Measurements from ENCODE around the gene KCTD3. TPM values are rescaled to one million over a fixed set of nuclear protein-coding genes. Genes with fewer than 3 reads are reported as not detected.

KCTD3 gene
- total RNA-seq, 1 donor: 45.6 TPM

GRCh38 chr1:215526147-215526845, 40.8 kb upstream of the KCTD3 start:
- peak; percentile 80 for DNase-seq (ENCODE audit: low read depth)
- no peak overlapping the region for H3K4me3 ChIP-seq (ENCODE audit: low read depth, low read length)
- TF ChIP-seq, protein P1, sequence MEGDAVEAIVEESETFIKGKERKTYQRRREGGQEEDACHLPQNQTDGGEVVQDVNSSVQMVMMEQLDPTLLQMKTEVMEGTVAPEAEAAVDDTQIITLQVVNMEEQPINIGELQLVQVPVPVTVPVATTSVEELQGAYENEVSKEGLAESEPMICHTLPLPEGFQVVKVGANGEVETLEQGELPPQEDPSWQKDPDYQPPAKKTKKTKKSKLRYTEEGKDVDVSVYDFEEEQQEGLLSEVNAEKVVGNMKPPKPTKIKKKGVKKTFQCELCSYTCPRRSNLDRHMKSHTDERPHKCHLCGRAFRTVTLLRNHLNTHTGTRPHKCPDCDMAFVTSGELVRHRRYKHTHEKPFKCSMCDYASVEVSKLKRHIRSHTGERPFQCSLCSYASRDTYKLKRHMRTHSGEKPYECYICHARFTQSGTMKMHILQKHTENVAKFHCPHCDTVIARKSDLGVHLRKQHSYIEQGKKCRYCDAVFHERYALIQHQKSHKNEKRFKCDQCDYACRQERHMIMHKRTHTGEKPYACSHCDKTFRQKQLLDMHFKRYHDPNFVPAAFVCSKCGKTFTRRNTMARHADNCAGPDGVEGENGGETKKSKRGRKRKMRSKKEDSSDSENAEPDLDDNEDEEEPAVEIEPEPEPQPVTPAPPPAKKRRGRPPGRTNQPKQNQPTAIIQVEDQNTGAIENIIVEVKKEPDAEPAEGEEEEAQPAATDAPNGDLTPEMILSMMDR (IDR thresholded peaks at IDR 0.05; ENCODE audit: insufficient read depth, low read length): peak; percentile 51

DNA sequence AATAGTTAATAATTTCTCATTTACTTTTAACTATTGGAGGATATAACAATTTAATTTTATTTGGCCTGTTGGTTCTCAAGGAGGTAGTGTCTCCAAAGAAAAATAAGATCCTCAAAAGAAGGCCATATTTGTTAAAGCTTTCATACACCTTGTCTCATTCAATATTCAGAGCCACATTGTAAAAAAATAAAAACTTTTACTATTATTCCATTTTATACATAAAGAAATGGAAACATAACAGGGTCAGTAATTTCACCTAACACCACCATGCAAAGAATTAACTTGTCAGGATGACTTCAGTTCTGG, 40.3 kb upstream of the KCTD3 start:
- no peak overlapping the region for H3K4me3 ChIP-seq (ENCODE audit: low read depth, low read length)
- no peak for DNase-seq (ENCODE audit: low read depth)

GRCh38 chr1:215529111-215529510, 38.0 kb upstream of the KCTD3 start:
- TF ChIP-seq, protein P1 (IDR thresholded peaks at IDR 0.05; ENCODE audit: insufficient read depth, low read length): no peak
- no peak overlapping the region for H3K4me3 ChIP-seq (ENCODE audit: low read depth, low read length)
- no peak for DNase-seq (ENCODE audit: low read depth)

More for the DNA sequence above, 40.3 kb upstream of the KCTD3 start:
- TF ChIP-seq, protein P1 (IDR thresholded peaks at IDR 0.05; ENCODE audit: insufficient read depth, low read length): no peak

DNA sequence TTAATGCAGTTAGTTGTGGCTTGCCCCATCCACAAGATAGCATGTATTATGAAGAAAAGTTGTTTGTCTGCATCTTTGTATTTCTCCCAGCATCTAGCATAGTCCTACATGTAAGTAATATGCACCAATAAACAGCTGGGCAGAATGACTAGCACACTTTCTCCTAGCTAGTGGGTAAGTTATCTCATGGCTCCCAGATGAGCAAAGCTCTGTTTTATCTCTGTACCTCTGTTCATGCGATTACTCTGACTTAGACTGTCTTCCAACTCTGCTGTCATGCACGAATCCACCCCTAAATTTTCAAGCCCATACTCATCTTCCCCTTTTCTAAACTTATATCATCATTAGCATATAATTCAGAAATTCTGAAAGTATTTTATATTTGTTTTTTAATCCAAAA, 37.5 kb upstream of the KCTD3 start:
- TF ChIP-seq, protein P1 (IDR thresholded peaks at IDR 0.05; ENCODE audit: insufficient read depth, low read length): no peak
- H3K4me3 ChIP-seq (ENCODE audit: low read depth, low read length): no peak overlapping the region
- DNase-seq (ENCODE audit: low read depth): no peak

GRCh38 chr1:215530401-215530984, 36.6 kb upstream of the KCTD3 start:
- H3K4me3 ChIP-seq (ENCODE audit: low read depth, low read length): no peak overlapping the region
- DNase-seq (ENCODE audit: low read depth): no peak
- TF ChIP-seq, protein P1 (IDR thresholded peaks at IDR 0.05; ENCODE audit: insufficient read depth, low read length): no peak

DNA sequence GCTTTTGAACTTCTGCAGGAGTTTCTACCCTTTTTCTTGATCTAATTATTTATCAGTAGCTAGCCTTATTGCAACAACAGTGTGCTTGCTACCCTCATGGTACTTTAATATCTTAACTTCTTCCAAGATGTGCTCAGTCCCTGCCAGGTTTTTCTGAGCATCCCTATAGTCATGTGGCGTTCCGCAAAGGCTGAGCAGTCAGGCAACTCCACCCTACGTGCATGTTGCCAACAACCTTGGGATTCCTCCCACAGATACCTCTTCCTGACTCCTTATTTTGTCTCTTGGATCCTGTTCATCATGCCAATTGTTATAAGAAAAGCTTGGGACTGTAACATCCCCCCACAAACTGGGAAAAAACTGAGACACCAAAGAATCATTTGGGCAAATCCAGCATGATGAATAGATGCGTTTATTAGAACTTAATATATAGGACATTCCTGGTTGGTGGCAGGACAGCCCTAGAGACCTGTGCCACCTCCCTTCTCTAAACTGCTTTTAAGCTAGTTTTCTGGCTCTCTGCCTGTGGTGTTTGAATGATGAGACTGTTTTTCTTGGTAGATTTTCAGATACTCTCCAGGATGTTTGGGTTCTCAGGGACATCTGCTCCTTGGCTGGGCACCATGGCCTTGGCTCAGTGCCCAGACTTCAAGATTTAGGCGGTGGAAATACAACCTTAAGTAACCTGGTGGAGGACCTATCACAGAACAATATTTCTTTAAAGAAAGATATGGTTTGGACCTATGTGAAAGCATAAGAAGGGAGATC, 27.1 kb upstream of the KCTD3 start:
- H3K4me3 ChIP-seq (ENCODE audit: low read depth, low read length): no peak overlapping the region
- TF ChIP-seq, protein P1 (IDR thresholded peaks at IDR 0.05; ENCODE audit: insufficient read depth, low read length): no peak
- peak; percentile 44 for DNase-seq (ENCODE audit: low read depth)

All from fibroblast of the aortic adventitia (primary cell).